BE2C (cell line): ENCODE data around the gene SEPTIN12.
A peak's percentile ranks its signal among the peaks of the same experiment; 100 is the strongest.

Experiments
- DNase-seq: peaks from one replicate; pipeline ENCODE4 v3.0.0-alpha.2; 2020
- H3K27me3 ChIP-seq: fragments of 250-450 bp; sonication (Bioruptor Pico); 2 replicates; pipeline ENCODE4 v1.5.1; 2020; ENCODE audit warnings: mild to moderate bottlenecking
- H3K36me3 ChIP-seq: fragments of 250-450 bp; sonication (Bioruptor Pico); 2 replicates; pipeline ENCODE4 v1.5.1; 2020; ENCODE audit warnings: mild to moderate bottlenecking
- H3K4me1 ChIP-seq: fragments of 250-450 bp; sonication (Bioruptor Pico); 2 replicates; pipeline ENCODE4 v1.5.1; 2020
- H3K4me3 ChIP-seq: 2 replicates; pipeline ENCODE4 v1.5.1; 2011; ENCODE audit warnings: low read depth, low read length
- H3K9me3 ChIP-seq: fragments of 250-450 bp; sonication (Bioruptor Pico); 2 replicates; pipeline ENCODE4 v1.5.1; 2020
- TF ChIP-seq, protein P1 (sequence below): IDR thresholded peaks from 2 replicates; pipeline ENCODE4 v1.5.1; 2012; ENCODE audit warnings: mild to moderate bottlenecking, low read depth, low read length

SEPTIN12 gene

DNA sequence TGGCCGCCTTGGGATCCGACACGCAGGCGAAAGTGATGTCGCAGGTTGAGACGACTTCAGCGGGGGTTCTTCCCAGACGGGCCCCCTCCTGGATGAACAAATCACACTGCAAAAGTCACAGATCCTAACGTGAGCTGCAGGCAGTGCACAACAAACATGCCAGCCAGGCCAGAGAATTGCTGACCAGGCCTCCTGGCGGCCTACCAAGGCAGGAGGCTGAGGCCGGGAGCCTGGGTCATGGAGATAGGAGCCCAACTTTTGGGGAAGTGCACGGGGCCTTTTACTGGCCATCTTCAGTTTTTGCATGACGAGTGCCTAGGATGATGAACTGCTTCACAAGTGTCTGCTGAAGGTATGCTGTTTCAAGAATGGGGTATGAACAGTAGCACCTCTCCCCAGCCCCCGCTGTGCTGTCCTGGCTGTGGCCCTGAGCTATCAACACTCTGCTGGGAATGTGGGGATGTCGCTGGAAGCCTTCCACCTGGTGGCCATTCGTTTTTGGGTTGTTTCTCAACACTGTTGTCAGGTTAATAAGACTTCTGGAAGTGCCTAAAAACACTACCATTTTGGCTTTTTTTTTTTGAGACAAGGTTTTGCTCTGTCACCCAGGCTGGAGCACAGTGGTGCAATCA, 26.5 kb upstream of the SEPTIN12 start:
- Histone ChIP-seq H3K9me3 (no peaks in the 10 kb centered on the region), H3K4me1 (no peaks in the 10 kb centered on the region), H3K27me3 (no peaks in the 10 kb centered on the region), H3K4me3 (no peak overlapping the region), H3K36me3 (peaks cover 72% of the 10 kb centered on the region)
- no peak for DNase-seq
- TF ChIP-seq, protein P1, sequence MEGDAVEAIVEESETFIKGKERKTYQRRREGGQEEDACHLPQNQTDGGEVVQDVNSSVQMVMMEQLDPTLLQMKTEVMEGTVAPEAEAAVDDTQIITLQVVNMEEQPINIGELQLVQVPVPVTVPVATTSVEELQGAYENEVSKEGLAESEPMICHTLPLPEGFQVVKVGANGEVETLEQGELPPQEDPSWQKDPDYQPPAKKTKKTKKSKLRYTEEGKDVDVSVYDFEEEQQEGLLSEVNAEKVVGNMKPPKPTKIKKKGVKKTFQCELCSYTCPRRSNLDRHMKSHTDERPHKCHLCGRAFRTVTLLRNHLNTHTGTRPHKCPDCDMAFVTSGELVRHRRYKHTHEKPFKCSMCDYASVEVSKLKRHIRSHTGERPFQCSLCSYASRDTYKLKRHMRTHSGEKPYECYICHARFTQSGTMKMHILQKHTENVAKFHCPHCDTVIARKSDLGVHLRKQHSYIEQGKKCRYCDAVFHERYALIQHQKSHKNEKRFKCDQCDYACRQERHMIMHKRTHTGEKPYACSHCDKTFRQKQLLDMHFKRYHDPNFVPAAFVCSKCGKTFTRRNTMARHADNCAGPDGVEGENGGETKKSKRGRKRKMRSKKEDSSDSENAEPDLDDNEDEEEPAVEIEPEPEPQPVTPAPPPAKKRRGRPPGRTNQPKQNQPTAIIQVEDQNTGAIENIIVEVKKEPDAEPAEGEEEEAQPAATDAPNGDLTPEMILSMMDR: peak; percentile 11; the same call in 1 of the 2 replicates

GRCh38 chr16:4814046-4814445, 25.9 kb upstream of the SEPTIN12 start:
- Histone ChIP-seq H3K27me3 (no peaks in the 10 kb centered on the region), H3K36me3 (peaks cover 67% of the 10 kb centered on the region), H3K4me3 (no peak overlapping the region), H3K4me1 (no peaks in the 10 kb centered on the region), H3K9me3 (no peaks in the 10 kb centered on the region)
- TF ChIP-seq, protein P1: no peak
- DNase-seq: no peak

DNA sequence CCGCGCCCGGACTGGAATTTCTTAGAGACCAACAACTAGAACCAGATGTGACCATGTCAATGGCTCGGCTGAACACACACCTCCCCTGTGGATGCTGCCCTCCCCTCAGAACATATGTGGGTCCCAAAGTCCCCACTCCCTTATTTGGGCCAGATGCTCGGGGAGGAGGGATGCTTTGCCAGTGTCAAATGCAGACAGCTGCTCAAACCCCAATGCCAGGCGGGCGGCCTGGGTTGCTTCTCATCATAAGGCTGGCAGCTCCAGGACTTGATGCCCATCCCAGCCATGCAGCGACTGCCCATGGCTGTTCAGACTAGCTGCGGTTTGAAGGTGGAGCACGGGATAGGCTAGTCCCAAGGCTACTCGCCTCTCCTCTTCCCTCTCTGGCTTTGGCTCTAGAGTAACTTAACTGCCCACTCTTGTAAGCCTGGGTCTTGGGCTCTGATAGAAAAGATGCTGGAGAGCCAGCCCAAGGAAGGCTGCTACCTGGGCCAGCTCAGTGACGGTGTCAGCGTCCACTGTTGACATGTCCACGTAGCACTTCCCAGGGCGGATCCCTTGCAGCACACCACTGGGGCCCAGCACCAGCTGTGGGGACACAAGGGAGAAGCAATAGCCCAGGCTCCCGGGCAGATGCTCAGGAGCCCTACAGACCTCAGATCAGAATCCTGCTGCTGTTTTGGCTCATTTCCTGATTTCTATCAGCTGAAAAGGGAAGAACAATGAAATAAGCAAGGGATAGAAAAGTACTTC, 25.3 kb upstream of the SEPTIN12 start:
- H3K4me1 ChIP-seq: no peaks in the 10 kb centered on the region
- peaks cover 66% of the 10 kb centered on the region for H3K36me3 ChIP-seq
- no peak overlapping the region for H3K4me3 ChIP-seq
- H3K9me3 ChIP-seq: no peaks in the 10 kb centered on the region
- DNase-seq: no peak
- TF ChIP-seq, protein P1: no peak
- no peaks in the 10 kb centered on the region for H3K27me3 ChIP-seq

- H3K9me3 ChIP-seq: no peaks in the 10 kb centered on the region
- TF ChIP-seq, protein P1: no peak
- no peaks in the 10 kb centered on the region for H3K4me1 ChIP-seq
- peaks cover 68% of the 10 kb centered on the region for H3K36me3 ChIP-seq
- H3K27me3 ChIP-seq: no peaks in the 10 kb centered on the region
- DNase-seq: no peak
- no peak overlapping the region for H3K4me3 ChIP-seq
These were observed 23.6 kb upstream of the SEPTIN12 start for GRCh38 chr16:4811773-4812172.

DNA sequence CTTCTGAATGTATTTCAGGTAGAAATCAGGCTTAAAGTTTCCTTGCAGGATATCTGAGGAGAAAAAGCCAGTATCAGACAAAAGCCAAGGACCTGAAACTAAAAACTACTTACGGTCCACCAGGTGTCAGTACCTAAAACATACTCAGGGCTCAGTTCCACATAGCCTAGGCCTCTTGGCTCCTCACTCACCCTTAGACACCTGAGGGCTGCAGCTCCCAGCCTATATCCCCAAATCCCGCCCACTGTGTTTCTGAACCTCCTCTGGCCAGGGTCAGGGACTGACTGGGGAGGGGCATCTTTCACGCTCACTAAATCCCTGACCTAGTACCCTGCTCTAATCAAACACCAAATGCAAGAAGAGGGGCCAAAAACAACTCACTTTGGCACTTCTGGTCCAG, 23.1 kb upstream of the SEPTIN12 start:
- TF ChIP-seq, protein P1: no peak
- H3K27me3 ChIP-seq: no peaks in the 10 kb centered on the region
- H3K4me1 ChIP-seq: no peaks in the 10 kb centered on the region
- DNase-seq: no peak
- H3K4me3 ChIP-seq: no peak overlapping the region
- H3K9me3 ChIP-seq: no peaks in the 10 kb centered on the region
- H3K36me3 ChIP-seq: peaks cover 63% of the 10 kb centered on the region

DNA sequence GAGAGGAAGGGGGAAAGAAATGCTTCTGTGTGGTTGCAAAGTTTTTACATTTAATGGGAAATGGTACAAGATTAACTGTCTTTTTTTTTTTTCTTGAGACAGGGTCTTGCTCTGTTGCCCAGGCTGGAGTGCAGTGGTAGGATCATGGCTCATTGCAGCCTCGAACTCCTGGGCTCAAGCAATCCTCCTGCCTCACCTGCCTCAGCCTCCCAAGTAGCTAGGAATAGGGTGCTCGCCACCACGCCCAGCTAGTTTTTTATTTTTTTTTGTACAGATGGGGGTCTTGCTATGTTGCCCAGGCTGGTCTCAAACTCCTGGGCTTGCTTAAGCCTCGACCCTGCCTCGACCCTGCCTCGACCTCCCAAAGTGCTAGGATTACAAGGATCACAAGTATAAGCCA, 18.1 kb upstream of the SEPTIN12 start:
- Histone ChIP-seq H3K27me3 (no peaks in the 10 kb centered on the region), H3K36me3 (peaks cover 36% of the 10 kb centered on the region), H3K9me3 (no peaks in the 10 kb centered on the region), H3K4me3 (no peak overlapping the region), H3K4me1 (no peaks in the 10 kb centered on the region)
- TF ChIP-seq, protein P1: no peak
- DNase-seq: no peak
